Islet of Langerhans (tissue), 1 donor: Measurements from ENCODE around the gene JPT2.

ENCODE experiments used
- FAIRE-seq: peaks from one replicate; lab custom pipeline; 2011; peaks lifted over from hg19 to GRCh38; lab: Jason Lieb, UNC

The JPT2 gene

GRCh38 chr16:1734816-1735215 is 56.7 kb downstream of the JPT2 start:
- no peak for FAIRE-seq

GRCh38 chr16:1740234-1740633 is 62.2 kb downstream of the JPT2 start:
- FAIRE-seq = no peak

GRCh38 chr16:1740781-1741490 is 62.9 kb downstream of the JPT2 start:
- no peak for FAIRE-seq

DNA sequence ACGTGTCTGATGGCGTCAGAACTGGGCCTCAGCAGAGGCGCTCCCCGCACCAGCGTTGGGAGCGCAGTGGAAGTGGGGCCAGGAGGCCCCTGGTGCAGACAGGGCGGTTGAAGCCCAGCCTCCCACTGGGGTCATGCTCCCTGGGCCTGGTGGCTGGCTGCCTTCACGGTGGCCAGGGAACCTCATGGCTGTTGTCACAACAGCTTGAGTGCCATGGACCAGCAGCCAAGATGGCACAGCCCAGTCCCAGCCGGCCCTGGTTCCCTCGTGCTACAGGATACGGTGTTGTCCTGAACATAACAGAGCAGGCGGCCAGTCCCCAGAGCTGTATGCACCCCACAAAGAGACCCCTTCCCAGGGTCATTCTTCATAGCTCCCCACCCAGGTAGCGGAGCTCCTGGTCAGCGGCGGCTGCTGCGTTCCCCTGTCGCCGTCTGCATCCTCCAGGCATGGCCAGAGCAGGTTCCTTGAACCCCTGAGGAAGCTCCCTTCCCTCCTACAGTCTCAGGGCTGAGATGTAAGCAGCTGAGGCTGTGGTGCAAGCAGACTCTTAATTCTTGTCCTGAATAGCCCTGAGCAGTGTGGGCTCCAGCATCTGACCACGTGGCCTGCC is 63.6 kb downstream of the JPT2 start:
- FAIRE-seq = no peak

- no peak for FAIRE-seq
Observed at GRCh38 chr16:1743376-1744337, 65.6 kb downstream of the JPT2 start.

DNA sequence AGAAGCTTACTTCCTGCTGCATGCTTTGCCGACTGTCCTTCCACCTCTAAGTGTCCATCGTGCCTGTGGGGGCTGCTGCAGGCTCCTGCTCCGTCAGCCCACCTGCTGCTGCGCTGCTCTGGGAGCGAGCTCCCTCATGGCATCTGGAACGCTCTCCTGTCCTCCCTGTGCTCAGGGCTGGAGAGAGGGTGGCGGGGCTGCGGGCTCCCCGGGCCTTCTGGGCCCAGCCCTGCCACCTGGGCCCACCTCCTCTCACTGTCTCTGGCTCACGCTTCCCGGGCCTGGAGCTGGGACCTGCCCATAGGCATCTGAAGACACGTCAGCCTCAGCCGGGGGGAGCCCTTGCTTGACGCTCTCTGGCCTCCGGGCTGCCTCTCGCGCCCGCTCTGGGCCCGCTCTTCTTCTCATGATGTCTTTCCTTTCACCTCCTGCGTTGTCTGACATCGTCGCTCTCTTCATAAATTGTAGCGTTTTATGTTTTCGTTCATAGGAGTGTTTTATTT is 66.3 kb downstream of the JPT2 start:
- no peak for FAIRE-seq

DNA sequence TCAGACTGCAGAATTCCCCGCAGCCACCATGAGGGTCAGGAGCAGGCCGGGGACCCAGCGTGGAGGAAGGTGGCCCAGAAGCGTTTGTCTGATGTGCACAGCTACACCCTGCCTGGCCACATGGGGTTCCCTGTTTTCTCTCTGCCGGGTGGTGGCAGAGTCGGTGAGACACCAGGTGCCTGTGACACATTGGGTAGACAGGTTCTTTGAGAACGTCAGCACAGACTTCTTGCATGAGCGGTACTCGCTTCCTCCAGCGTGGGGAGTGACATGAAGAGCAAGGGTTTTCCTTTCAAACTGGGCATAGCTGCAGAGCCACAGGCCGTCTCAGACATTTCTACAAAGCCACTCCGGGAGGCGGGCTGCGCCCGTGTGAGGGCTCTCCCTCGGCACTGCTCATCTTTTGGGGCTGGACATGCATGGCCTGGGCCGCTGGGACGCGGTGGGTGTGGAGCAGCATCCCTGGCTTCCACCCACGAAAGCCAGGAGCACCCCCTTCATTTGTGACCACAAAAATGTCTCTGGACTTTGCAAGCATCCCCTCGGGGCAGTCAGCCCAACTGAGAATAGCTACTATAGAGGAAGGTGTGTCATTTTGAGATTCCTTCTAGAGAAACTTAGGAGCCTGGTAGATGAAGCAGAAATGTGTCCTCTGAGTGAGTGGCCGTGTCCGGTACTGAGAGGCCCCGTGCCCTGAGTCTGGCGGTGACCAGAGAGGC is 67.3 kb downstream of the JPT2 start:
- FAIRE-seq = no peak

DNA sequence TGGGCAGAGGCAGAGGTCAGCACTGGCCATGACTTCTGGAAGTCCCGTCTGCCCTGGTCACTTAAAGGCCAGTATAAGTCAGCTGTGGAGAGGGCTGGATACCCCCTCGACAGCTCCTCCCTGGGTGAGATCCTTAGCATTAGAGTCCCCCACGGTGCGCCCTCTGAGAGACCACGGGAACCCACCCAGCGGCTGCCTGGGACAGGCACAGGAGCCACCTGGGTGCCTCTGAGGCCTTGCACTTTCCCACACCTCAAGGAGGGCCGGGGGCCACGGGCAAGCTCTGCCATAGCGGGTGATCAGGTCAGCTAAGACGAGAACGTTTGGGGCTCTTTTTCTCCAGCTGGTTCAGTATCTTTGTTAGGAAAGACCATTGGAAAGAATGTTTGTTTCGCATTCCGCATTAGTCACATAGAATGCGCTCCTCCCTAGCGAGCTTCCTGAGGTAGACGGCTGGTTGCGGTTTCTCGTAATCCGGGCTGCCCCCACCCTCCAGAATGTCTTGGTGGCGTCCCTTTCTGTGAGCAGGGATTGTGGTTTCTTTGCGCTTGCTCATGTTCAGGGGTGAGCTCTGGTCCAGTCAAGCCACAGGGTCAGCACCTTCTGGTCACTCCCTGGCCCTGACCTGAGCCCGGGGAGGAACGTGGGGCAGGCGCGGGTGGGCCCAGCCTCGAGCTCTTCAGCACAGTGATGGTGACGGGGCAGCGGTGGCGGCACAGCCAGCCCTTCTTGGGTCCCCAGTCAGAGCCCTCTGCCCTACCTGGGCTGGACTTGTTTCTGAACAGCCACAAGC is 68.0 kb downstream of the JPT2 start:
- FAIRE-seq = no peak

GRCh38 chr16:1746693-1747195 is 68.7 kb downstream of the JPT2 start:
- no peak for FAIRE-seq

DNA sequence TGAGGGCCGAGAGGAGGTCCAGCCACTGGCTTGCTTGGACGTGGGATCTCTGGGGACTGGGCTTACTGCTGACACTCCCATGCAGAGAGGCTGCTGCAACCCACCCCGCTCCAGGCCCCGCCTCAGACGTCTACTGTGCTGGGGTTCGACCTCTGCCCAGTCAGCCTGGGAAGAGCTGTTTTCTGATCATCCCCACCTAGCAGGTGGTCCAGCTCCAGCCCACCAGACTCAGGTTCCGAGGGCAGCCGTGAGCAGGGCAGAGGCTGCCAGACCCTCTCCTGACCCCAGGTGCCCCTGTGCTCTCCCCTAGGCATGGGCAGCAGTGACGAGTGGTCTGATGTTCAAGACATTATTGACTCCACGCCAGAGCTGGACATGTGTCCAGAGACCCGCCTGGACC is 69.9 kb downstream of the JPT2 start:
- FAIRE-seq = no peak

DNA sequence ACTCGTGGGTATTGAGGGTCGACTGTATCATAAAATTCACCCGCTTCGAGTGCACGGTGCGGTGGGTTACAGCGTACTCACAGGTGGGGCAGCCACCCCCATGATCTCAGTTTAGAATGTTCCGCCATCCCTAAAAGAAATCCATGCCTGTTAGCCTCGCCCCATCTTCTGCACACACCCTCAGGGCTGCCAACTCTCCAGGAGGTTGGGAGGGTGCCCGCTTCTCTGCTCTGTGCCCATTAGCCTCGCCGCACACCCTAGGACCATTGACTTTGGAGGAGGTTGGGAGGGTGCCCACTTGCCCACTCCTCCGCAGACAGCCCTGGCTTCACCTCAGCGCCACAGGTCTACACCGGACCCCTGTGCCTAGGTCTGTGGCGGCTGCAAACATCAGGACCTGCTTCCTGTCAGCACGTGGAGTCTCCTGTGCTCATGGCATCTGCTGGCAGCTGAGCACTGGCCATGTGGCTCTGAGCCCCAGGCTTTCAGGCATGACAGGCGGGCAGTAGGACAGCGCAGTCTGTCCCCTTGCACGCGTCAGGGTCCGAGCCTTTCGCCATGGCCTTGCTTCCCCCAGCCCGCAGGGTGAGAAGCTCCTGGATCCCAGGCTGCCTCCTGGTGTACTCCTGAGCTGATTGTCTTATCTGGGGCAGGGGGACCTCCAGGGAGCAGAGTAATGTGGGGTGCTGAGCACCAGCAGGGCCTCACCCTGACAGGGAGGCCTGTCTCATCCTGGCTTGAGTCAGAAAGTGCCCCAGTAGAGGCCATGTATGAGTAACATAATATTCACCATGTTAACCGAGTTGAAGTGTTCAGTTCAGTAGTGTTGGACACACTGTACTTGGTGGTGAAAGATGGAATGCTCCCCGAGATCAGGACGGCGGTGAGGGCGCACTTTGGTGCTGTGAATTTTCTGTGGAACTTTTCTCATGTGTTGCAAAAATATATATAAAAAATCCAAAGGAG is 71.4 kb downstream of the JPT2 start:
- no peak for FAIRE-seq
